ENCODE measurements around the gene MSS51. TPM values are rescaled to one million over a fixed set of nuclear protein-coding genes. Genes with fewer than 3 reads are reported as not detected.
"Not testable (repeated sequence)": the region's sequence is repeated elsewhere in the genome, so short reads cannot be mapped to it uniquely, and the experiment has no call there.

Gene MSS51
- total RNA-seq, 1 donor from 2014 or later, result 2.6 TPM

GRCh38 chr10:73408978-73409521 is 24.3 kb downstream of the MSS51 start:
- Mint-ChIP-seq H3K9me3 (no peaks in the 10 kb centered on the region), H3K27me3 (ENCODE audit: low read depth) (no peaks in the 10 kb centered on the region), H3K36me3 (ENCODE audit: low read depth) (peaks cover 45% of the 10 kb centered on the region), H3K27ac (no peak overlapping the region), H3K4me3 (ENCODE audit: low read depth) (no peak overlapping the region), H3K4me1 (ENCODE audit: low read depth) (peaks cover 41% of the 10 kb centered on the region)
- no peak for DNase-seq (ENCODE audit: low spot score)
- intact Hi-C loops (cut with micrococcal nuclease), result no loop called here

- no peak overlapping the region for H3K4me3 Mint-ChIP-seq (ENCODE audit: low read depth)
- peaks cover 49% of the 10 kb centered on the region for H3K36me3 Mint-ChIP-seq (ENCODE audit: low read depth)
- no peaks in the 10 kb centered on the region for H3K27me3 Mint-ChIP-seq (ENCODE audit: low read depth)
- peaks cover 40% of the 10 kb centered on the region for H3K4me1 Mint-ChIP-seq (ENCODE audit: low read depth)
- intact Hi-C loops (cut with micrococcal nuclease), result no loop called here
- H3K27ac Mint-ChIP-seq, result no peak overlapping the region
- no peak for DNase-seq (ENCODE audit: low spot score)
- H3K9me3 Mint-ChIP-seq, result no peaks in the 10 kb centered on the region
These were observed 25.3 kb downstream of the MSS51 start for GRCh38 chr10:73408061-73408460.

GRCh38 chr10:73407495-73407894 is 25.9 kb downstream of the MSS51 start:
- no peaks in the 10 kb centered on the region for H3K9me3 Mint-ChIP-seq
- no peak for DNase-seq (ENCODE audit: low spot score)
- no peak overlapping the region for H3K4me3 Mint-ChIP-seq (ENCODE audit: low read depth)
- intact Hi-C loops (cut with micrococcal nuclease), result no loop called here
- peaks cover 35% of the 10 kb centered on the region for H3K4me1 Mint-ChIP-seq (ENCODE audit: low read depth)
- no peak overlapping the region for H3K27ac Mint-ChIP-seq
- peaks cover 49% of the 10 kb centered on the region for H3K36me3 Mint-ChIP-seq (ENCODE audit: low read depth)
- no peaks in the 10 kb centered on the region for H3K27me3 Mint-ChIP-seq (ENCODE audit: low read depth)

DNA sequence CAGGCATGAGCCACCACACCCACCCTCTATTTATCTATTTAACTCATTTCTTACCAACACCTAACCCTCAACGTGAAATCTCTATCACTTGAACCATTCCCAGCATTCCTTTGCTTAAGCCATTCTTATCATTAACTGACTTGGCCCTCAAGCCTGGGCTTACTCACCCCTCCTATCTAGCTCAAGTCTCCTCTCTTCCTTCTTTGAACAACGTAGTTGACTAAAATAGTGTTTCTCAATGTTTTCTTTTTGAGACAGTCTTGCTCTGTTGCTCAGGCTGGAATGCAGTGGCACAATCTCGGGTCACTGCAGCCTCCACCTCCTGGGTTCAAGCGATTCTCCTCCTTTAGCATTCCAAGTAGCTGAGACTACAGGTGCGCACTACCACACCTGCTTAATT is 26.5 kb downstream of the MSS51 start:
- no peaks in the 10 kb centered on the region for H3K9me3 Mint-ChIP-seq
- no peaks in the 10 kb centered on the region for H3K27me3 Mint-ChIP-seq (ENCODE audit: low read depth)
- no peak overlapping the region for H3K27ac Mint-ChIP-seq
- H3K4me1 Mint-ChIP-seq (ENCODE audit: low read depth), result peaks cover 30% of the 10 kb centered on the region
- no peak overlapping the region for H3K4me3 Mint-ChIP-seq (ENCODE audit: low read depth)
- no peak for DNase-seq (ENCODE audit: low spot score)
- intact Hi-C loops (cut with micrococcal nuclease), result no loop called here
- H3K36me3 Mint-ChIP-seq (ENCODE audit: low read depth), result peaks cover 51% of the 10 kb centered on the region

- Mint-ChIP-seq H3K4me1 (ENCODE audit: low read depth) (peaks cover 26% of the 10 kb centered on the region), H3K27me3 (ENCODE audit: low read depth) (no peaks in the 10 kb centered on the region), H3K27ac (no peak overlapping the region), H3K36me3 (ENCODE audit: low read depth) (peaks cover 41% of the 10 kb centered on the region), H3K4me3 (ENCODE audit: low read depth) (no peak overlapping the region), H3K9me3 (no peaks in the 10 kb centered on the region)
- no peak for DNase-seq (ENCODE audit: low spot score)
- intact Hi-C loops (cut with micrococcal nuclease), result no loop called here
These were observed 27.8 kb downstream of the MSS51 start for GRCh38 chr10:73405556-73405955.

DNA sequence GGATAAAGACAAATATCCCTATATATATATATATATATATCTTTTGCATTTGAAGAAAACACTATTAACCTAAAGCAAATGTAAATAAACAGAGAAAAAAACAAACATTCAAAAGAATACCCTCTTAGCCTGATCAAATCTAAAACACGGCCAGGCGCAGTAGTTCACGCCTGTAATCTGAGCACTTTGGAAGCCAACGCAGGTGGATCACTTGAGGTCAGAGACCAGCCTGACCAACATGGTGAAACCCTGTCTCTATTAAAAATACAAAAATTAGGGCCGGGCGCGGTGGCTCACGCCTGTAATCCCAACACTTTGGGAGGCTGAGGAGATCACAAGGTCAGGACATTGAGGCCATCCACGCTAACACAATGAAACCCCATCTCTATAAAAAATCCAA is 28.7 kb downstream of the MSS51 start:
- H3K4me1 Mint-ChIP-seq (ENCODE audit: low read depth), result peaks cover 21% of the 10 kb centered on the region
- H3K4me3 Mint-ChIP-seq (ENCODE audit: low read depth), result no peak overlapping the region
- no peak overlapping the region for H3K27ac Mint-ChIP-seq
- peaks cover 37% of the 10 kb centered on the region for H3K36me3 Mint-ChIP-seq (ENCODE audit: low read depth)
- H3K27me3 Mint-ChIP-seq (ENCODE audit: low read depth), result no peaks in the 10 kb centered on the region
- H3K9me3 Mint-ChIP-seq, result no peaks in the 10 kb centered on the region
- intact Hi-C loops (cut with micrococcal nuclease), result no loop called here
- DNase-seq (ENCODE audit: low spot score), result no peak

GRCh38 chr10:73401636-73402035 is 31.7 kb downstream of the MSS51 start:
- no peak overlapping the region for H3K27ac Mint-ChIP-seq
- H3K9me3 Mint-ChIP-seq, result no peaks in the 10 kb centered on the region
- peaks cover 39% of the 10 kb centered on the region for H3K36me3 Mint-ChIP-seq (ENCODE audit: low read depth)
- intact Hi-C loops (cut with micrococcal nuclease), result no loop called here
- no peaks in the 10 kb centered on the region for H3K27me3 Mint-ChIP-seq (ENCODE audit: low read depth)
- no peak for DNase-seq (ENCODE audit: low spot score)
- H3K4me1 Mint-ChIP-seq (ENCODE audit: low read depth), result peaks cover 2% of the 10 kb centered on the region
- no peak overlapping the region for H3K4me3 Mint-ChIP-seq (ENCODE audit: low read depth)

DNA sequence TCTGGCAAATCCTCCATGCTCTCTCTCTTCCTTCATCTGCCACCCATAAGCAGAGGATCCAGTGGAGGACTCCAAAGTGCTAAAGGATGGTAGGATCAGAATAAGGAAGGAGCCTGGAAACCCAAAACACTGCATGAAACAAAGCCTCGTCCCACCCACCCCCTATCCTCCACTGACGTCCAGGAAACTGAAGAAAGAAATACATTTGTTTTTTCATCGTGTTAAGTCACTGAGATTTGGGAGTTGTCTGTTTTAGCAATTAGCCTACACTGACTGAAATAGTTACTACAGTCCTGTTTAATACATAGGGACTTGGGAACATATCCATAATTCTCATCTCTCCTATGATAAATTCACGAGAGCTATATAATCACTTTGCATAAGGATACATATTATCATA is 34.3 kb downstream of the MSS51 start:
- no peak for DNase-seq (ENCODE audit: low spot score)
- Mint-ChIP-seq H3K36me3 (ENCODE audit: low read depth) (peaks cover 57% of the 10 kb centered on the region), H3K27me3 (ENCODE audit: low read depth) (no peaks in the 10 kb centered on the region), H3K4me1 (ENCODE audit: low read depth) (no peaks in the 10 kb centered on the region), H3K9me3 (no peaks in the 10 kb centered on the region), H3K4me3 (ENCODE audit: low read depth) (no peak overlapping the region), H3K27ac (no peak overlapping the region)
- intact Hi-C loops (cut with micrococcal nuclease), result no loop called here

DNA sequence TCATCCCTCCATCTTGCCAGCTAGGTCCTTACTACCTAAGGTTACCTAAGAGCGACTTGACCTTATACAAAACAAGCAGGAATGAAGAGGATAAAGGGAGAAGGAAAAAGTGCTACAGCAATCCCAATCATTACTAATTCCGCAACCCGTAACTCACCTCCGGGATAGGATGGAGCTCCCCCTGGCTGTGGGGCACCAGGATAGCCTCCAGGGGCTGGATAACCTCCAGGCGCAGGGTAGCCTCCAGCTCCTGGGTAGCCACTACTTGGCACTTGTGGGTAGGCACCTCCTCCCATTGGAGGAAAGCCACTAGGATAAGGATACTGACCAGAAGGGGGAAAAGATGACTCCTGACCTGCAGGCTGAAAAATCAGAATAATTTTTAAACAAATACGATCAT is 35.3 kb downstream of the MSS51 start:
- H3K27me3 Mint-ChIP-seq (ENCODE audit: low read depth), result no peaks in the 10 kb centered on the region
- H3K36me3 Mint-ChIP-seq (ENCODE audit: low read depth), result peaks cover 58% of the 10 kb centered on the region
- no peak overlapping the region for H3K27ac Mint-ChIP-seq
- H3K9me3 Mint-ChIP-seq, result no peaks in the 10 kb centered on the region
- intact Hi-C loops (cut with micrococcal nuclease), result no loop called here
- no peak for DNase-seq (ENCODE audit: low spot score)
- H3K4me1 Mint-ChIP-seq (ENCODE audit: low read depth), result no peaks in the 10 kb centered on the region
- H3K4me3 Mint-ChIP-seq (ENCODE audit: low read depth), result no peak overlapping the region

GRCh38 chr10:73394325-73394724 is 39.0 kb downstream of the MSS51 start:
- H3K4me1 Mint-ChIP-seq (ENCODE audit: low read depth); H3K27me3 Mint-ChIP-seq (ENCODE audit: low read depth); H3K9me3 Mint-ChIP-seq; H3K4me3 Mint-ChIP-seq (ENCODE audit: low read depth); H3K27ac Mint-ChIP-seq; intact Hi-C loops (cut with micrococcal nuclease); DNase-seq (ENCODE audit: low spot score): not testable (repeated sequence)
- peaks cover 70% of the 10 kb centered on the region for H3K36me3 Mint-ChIP-seq (ENCODE audit: low read depth)

DNA sequence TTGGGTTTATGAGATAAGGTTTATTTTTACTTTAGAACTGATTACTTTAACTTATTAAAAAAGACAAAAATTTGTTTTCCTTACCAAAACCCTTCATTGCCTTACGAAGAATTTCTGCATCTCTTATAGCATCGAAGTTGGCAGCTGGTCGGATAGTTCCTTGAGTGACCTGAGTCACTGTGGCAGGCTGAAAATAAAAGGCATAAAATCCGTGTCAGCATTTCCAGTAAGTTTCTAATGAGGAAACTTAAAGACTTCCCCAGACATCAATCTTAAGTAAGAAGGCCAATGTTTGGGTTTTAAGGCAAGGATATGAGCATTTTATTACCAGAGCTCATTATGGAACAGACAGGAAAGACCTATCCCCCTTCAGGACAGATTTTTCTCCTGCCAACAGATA is 45.1 kb downstream of the MSS51 start:
- Mint-ChIP-seq H3K4me3 (ENCODE audit: low read depth) (no peak overlapping the region), H3K27ac (no peak overlapping the region), H3K27me3 (ENCODE audit: low read depth) (no peaks in the 10 kb centered on the region), H3K9me3 (no peaks in the 10 kb centered on the region), H3K4me1 (ENCODE audit: low read depth) (no peaks in the 10 kb centered on the region), H3K36me3 (ENCODE audit: low read depth) (peaks cover 69% of the 10 kb centered on the region)
- intact Hi-C loops (cut with micrococcal nuclease), result no loop called here
- no peak for DNase-seq (ENCODE audit: low spot score)

GRCh38 chr10:73386583-73386982 is 46.8 kb downstream of the MSS51 start:
- intact Hi-C loops (cut with micrococcal nuclease), result no loop called here
- no peaks in the 10 kb centered on the region for H3K4me1 Mint-ChIP-seq (ENCODE audit: low read depth)
- DNase-seq (ENCODE audit: low spot score), result no peak
- no peaks in the 10 kb centered on the region for H3K27me3 Mint-ChIP-seq (ENCODE audit: low read depth)
- H3K9me3 Mint-ChIP-seq, result no peaks in the 10 kb centered on the region
- no peak overlapping the region for H3K4me3 Mint-ChIP-seq (ENCODE audit: low read depth)
- H3K27ac Mint-ChIP-seq, result no peak overlapping the region
- H3K36me3 Mint-ChIP-seq (ENCODE audit: low read depth), result peaks cover 74% of the 10 kb centered on the region

- H3K36me3 Mint-ChIP-seq (ENCODE audit: low read depth), result peaks cover 82% of the 10 kb centered on the region
- H3K4me3 Mint-ChIP-seq (ENCODE audit: low read depth), result no peak overlapping the region
- H3K9me3 Mint-ChIP-seq, result no peaks in the 10 kb centered on the region
- DNase-seq (ENCODE audit: low spot score), result no peak
- intact Hi-C loops (cut with micrococcal nuclease), result no loop called here
- H3K27me3 Mint-ChIP-seq (ENCODE audit: low read depth), result no peaks in the 10 kb centered on the region
- peaks cover 12% of the 10 kb centered on the region for H3K4me1 Mint-ChIP-seq (ENCODE audit: low read depth)
- peak overlapping the region; percentile 81 for H3K27ac Mint-ChIP-seq
These were observed 54.2 kb downstream of the MSS51 start for GRCh38 chr10:73379064-73379748.
